Type B pancreatic cell (in vitro differentiated cells): ENCODE results near the gene NCAM1. TPM values are rescaled to one million over a fixed set of nuclear protein-coding genes. Genes with fewer than 3 reads are reported as not detected.

Experiments used
- DNase-seq: peaks from one replicate; pipeline ENCODE4 v3.0.0; 2021; ENCODE audit warnings: mixed read lengths; ENCODE audit not compliant: unreplicated experiment; ENCODE audit errors: extremely low spot score
- H3K27ac Mint-ChIP-seq: 2 replicates; pipeline ENCODE4 v1.8.0; 2021; ENCODE audit warnings: mild to moderate bottlenecking, mixed read lengths
- H3K27me3 Mint-ChIP-seq: 2 replicates; pipeline ENCODE4 v1.8.0; 2021; ENCODE audit warnings: mixed read lengths
- H3K36me3 Mint-ChIP-seq: 2 replicates; pipeline ENCODE4 v1.8.0; 2021; ENCODE audit warnings: mixed read lengths
- H3K4me1 Mint-ChIP-seq: one replicate; pipeline ENCODE4 v1.8.0; 2021; ENCODE audit warnings: mixed read lengths; ENCODE audit not compliant: unreplicated experiment
- H3K4me3 Mint-ChIP-seq: 2 replicates; pipeline ENCODE4 v1.8.0; 2021; ENCODE audit warnings: mild to moderate bottlenecking, mixed read lengths
- H3K9me3 Mint-ChIP-seq: 2 replicates; pipeline ENCODE4 v1.8.0; 2021; ENCODE audit warnings: mixed read lengths
- total RNA-seq: library from RNA; stranded (reverse); gene quantifications from 2 replicates; pipeline ENCODE4 v1.2.1, GENCODE V29; 2021; ENCODE audit warnings: low replicate concordance
- TF ChIP-seq, protein P1 (sequence below): fragments of 200-600 bp; sonication (generic); conservative IDR thresholded peaks from 2 replicates; pipeline ENCODE4 v1.5.0; 2021; ENCODE audit warnings: antibody characterized with exemption, mild to moderate bottlenecking

NCAM1 gene
- total RNA-seq, 1 donor from 2014 or later, result 106 TPM

DNA sequence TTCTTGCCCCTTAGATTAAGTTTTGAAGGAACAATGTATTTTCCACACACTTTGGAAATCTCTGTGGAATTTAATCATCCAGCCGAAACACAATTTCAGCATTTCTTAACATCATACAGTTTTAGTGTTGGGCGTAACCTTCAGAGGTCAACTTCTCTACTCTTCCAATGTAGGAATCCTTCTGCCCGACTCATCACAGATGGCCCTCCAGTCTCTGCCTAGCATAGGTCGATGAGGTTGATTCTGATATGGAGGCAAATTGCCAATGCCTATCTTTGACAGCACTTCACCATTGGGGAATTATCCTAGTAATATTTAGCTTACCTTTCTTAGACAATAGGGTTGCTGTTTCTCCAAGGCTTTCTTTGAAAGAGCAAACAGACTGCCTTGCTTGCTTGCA, 177.5 kb downstream of the NCAM1 start:
- Mint-ChIP-seq H3K36me3 (peaks cover 4% of the 10 kb centered on the region), H3K4me1 (peaks cover 20% of the 10 kb centered on the region), H3K4me3 (no peak overlapping the region), H3K27me3 (peaks cover 10% of the 10 kb centered on the region), H3K27ac (no peak overlapping the region), H3K9me3 (no peaks in the 10 kb centered on the region)
- DNase-seq, result no peak
- TF ChIP-seq, protein P1, sequence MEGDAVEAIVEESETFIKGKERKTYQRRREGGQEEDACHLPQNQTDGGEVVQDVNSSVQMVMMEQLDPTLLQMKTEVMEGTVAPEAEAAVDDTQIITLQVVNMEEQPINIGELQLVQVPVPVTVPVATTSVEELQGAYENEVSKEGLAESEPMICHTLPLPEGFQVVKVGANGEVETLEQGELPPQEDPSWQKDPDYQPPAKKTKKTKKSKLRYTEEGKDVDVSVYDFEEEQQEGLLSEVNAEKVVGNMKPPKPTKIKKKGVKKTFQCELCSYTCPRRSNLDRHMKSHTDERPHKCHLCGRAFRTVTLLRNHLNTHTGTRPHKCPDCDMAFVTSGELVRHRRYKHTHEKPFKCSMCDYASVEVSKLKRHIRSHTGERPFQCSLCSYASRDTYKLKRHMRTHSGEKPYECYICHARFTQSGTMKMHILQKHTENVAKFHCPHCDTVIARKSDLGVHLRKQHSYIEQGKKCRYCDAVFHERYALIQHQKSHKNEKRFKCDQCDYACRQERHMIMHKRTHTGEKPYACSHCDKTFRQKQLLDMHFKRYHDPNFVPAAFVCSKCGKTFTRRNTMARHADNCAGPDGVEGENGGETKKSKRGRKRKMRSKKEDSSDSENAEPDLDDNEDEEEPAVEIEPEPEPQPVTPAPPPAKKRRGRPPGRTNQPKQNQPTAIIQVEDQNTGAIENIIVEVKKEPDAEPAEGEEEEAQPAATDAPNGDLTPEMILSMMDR, result no peak

DNA sequence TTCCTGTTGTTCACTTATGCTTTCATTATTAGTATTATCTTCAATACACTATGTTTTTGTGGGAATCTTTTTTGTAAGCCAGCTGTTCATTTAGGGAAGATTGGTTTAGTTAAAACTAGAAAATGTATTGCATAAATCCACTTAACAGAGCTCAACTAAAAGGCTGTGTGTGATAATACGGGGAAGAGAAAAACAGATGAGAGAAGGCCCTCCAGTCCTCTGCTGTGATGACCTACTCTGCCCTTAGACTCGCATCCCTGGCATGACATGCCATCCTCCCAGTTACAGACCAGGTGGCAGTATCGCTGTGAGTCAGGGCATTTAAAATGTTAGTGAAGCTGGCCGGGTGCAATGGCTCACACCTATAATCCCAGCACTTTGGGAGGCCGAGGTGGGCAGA, 179.8 kb downstream of the NCAM1 start:
- peaks cover 4% of the 10 kb centered on the region for H3K36me3 Mint-ChIP-seq
- H3K27me3 Mint-ChIP-seq, result peaks cover 10% of the 10 kb centered on the region
- no peak overlapping the region for H3K4me3 Mint-ChIP-seq
- H3K4me1 Mint-ChIP-seq, result peaks cover 20% of the 10 kb centered on the region
- TF ChIP-seq, protein P1, result no peak
- no peak for DNase-seq
- H3K9me3 Mint-ChIP-seq, result no peaks in the 10 kb centered on the region
- H3K27ac Mint-ChIP-seq, result no peak overlapping the region

DNA sequence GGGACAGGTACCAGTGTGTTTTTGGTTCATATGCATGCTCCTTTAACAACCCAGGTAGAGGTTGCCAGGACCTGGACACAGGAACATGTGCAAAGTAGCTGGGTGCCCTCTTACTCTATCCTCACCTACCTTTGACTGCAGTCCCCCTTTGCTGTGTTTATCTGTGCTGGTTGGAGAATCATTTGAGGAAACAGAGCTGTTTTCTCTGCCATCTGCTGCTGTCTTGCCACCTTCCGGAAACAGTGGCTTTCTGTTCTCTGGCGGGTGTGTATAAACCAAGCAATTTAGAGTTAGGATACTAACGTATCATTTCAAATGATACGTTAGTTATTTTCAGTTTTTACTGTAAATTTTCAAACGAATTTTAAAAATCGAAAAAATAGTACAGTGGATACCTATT, 181.3 kb downstream of the NCAM1 start:
- no peak overlapping the region for H3K27ac Mint-ChIP-seq
- peaks cover 5% of the 10 kb centered on the region for H3K27me3 Mint-ChIP-seq
- H3K36me3 Mint-ChIP-seq, result peaks cover 4% of the 10 kb centered on the region
- TF ChIP-seq, protein P1, result no peak
- no peaks in the 10 kb centered on the region for H3K9me3 Mint-ChIP-seq
- no peak for DNase-seq
- H3K4me3 Mint-ChIP-seq, result no peak overlapping the region
- H3K4me1 Mint-ChIP-seq, result peaks cover 31% of the 10 kb centered on the region

DNA sequence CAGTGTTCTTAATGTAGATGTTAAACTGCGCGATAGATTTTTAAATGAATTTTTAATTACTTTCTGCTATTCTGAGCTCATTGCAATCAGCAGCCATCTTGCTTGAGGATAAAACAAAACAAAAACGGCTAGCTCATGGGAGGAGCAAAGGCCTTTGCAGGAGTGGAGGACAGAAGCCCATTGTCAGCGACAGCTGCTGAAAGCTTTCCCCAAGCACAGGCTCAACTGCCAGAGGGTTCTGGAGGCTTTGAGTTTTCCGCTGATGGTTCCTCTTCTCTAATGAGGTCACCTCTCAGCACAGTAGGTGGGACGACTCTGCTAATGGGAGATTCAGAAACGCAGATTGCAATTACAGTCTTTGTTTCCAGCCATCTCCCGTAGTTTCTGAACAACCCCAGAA, 186.0 kb downstream of the NCAM1 start:
- no peak for DNase-seq
- Mint-ChIP-seq H3K4me1 (peaks cover 15% of the 10 kb centered on the region), H3K27ac (no peak overlapping the region), H3K27me3 (no peaks in the 10 kb centered on the region), H3K9me3 (no peaks in the 10 kb centered on the region), H3K36me3 (no peaks in the 10 kb centered on the region), H3K4me3 (no peak overlapping the region)
- TF ChIP-seq, protein P1, result no peak

DNA sequence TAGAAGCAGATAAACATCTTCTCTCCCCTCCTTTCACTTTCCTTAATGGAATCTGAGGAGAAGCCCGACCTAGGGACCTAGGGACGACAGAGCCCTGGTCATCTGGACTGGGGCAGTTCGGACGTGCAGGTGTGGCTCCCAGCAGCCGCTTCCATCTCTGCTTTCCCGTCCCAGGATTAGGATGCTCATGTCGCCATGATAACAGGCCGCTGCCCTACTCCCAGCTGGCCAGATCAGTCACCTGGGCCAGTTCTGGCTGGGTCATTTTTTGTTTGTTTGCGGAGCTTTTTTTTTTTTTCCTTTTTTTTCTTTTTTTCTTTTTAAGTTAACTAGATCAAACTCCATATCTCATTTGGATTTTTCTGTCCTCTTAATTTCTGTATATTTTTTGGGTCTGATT, 186.9 kb downstream of the NCAM1 start:
- Mint-ChIP-seq H3K4me1 (peaks cover 15% of the 10 kb centered on the region), H3K9me3 (no peaks in the 10 kb centered on the region), H3K36me3 (no peaks in the 10 kb centered on the region), H3K4me3 (no peak overlapping the region), H3K27ac (no peak overlapping the region), H3K27me3 (no peaks in the 10 kb centered on the region)
- DNase-seq, result no peak
- TF ChIP-seq, protein P1, result no peak

DNA sequence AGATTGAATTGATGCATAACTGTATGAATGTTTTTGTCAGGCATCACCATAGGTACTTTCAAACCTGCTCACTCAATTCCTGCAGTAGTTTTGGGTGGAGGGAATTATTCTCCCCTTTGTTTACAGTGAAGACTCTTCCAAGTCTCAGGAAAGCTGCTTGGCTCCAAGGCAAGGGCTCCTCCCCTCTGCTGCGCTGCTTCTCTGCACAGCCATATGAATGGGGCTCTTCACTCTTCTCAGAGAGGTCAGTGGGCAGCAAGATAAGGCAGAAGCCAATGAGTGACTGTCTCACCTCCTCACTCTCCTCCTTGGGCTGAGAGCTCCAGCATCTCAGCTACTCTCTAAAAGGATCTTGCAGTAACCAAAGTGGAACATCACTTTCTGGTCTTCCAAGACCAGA, 187.4 kb downstream of the NCAM1 start:
- TF ChIP-seq, protein P1, result no peak
- H3K9me3 Mint-ChIP-seq, result no peaks in the 10 kb centered on the region

More for the DNA sequence above, 187.4 kb downstream of the NCAM1 start:
- Mint-ChIP-seq H3K4me1 (peaks cover 15% of the 10 kb centered on the region), H3K36me3 (no peaks in the 10 kb centered on the region), H3K4me3 (no peak overlapping the region), H3K27me3 (no peaks in the 10 kb centered on the region), H3K27ac (no peak overlapping the region)
- no peak for DNase-seq
